RWPE1 (cell line): ENCODE results near the gene ATP1A4.

Experiments
- CTCF ChIA-PET: fragments of 350-600 bp; sonication (Branson Sonifier 250); formaldehyde crosslinking; extraction: SDS; loops from one replicate; lab custom pipeline; 2021; lab: Yijun Ruan, JAX
- POLR2A ChIA-PET: fragments of 400-600 bp; formaldehyde crosslinking; extraction: SDS; loops from one replicate; lab custom pipeline; 2020; ENCODE audit warnings: antibody characterized with exemption; ENCODE audit not compliant: low non-redundant PET; lab: Yijun Ruan, JAX
- DNase-seq: peaks from one replicate; pipeline ENCODE4 v3.0.0; 2012; ENCODE audit warnings: low spot score
- H3K27ac ChIP-seq: fragments of 450-650 bp; 2 replicates; pipeline ENCODE4 v1.5.1; 2017
- CTCF ChIP-seq: fragments of 450-650 bp; conservative IDR thresholded peaks from 2 replicates; pipeline ENCODE4 v1.5.1; 2017; ENCODE audit warnings: low read depth, mild to moderate bottlenecking

Gene ATP1A4

DNA sequence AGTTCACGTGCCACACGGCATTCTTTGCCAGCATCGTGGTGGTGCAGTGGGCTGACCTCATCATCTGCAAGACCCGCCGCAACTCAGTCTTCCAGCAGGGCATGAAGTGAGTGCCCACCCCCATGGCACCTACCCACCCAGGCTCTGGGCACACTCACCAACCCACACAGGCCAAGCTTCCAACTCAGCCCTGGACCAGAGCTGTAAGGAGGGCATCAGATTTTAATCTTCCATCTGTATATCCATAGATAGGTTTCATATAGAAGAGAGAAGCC lies 14.5 kb upstream of the ATP1A4 start:
- POLR2A ChIA-PET = no interaction called here
- DNase-seq = no peak
- no peak for TF ChIP-seq CTCF
- H3K27ac ChIP-seq = no peak overlapping the region
- CTCF ChIA-PET = no interaction called here

DNA sequence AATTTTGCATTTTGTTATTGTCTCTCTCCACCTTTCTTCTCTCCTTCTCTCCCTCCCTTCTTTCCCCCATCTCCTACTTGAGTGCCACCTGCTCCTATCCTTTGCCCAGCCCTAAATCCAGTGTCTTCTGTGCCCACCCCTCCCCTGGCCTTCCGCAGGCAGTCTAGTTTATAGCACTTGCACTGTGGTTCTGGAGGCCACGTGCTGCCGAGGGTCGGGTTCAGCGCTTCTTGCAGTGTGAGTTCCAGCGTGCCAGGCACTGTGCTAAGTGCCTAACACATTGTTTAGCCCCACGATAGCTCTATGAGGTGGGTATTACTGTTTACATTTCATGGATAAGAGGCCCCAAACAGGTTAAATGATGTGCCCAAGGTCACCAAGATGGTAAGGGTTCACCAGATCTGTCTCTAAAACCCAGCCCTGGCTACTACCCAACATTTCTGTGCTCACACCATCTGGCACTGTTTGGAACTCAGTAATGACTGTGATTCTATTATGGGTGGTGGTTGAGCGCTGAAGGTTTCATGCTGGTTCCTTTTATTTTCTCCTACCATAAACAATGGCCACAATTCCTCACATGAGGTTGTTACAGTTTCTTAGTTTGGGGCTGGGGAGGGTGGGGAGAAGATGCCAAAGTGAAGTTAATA lies 14.1 kb upstream of the ATP1A4 start:
- no peak for DNase-seq
- ChIA-PET POLR2A (no interaction called here), CTCF (no interaction called here)
- H3K27ac ChIP-seq = no peak overlapping the region
- no peak for TF ChIP-seq CTCF

GRCh38 chr1:160139840-160140239 lies 11.6 kb upstream of the ATP1A4 start:
- ChIA-PET POLR2A (no interaction called here), CTCF (interaction anchor here (0.5 to 0.6 kb wide), 2 partner anchors 56 to 479 kb away, joined by 3 to 4 read pairs; no protein-coding TSS in a partner anchor)
- DNase-seq = no peak
- TF ChIP-seq CTCF = no peak
- H3K27ac ChIP-seq = no peak overlapping the region

GRCh38 chr1:160143695-160144094 lies 7.7 kb upstream of the ATP1A4 start:
- H3K27ac ChIP-seq = no peak overlapping the region
- no peak for TF ChIP-seq CTCF
- CTCF ChIA-PET = no interaction called here
- DNase-seq = no peak
- POLR2A ChIA-PET = no interaction called here

DNA sequence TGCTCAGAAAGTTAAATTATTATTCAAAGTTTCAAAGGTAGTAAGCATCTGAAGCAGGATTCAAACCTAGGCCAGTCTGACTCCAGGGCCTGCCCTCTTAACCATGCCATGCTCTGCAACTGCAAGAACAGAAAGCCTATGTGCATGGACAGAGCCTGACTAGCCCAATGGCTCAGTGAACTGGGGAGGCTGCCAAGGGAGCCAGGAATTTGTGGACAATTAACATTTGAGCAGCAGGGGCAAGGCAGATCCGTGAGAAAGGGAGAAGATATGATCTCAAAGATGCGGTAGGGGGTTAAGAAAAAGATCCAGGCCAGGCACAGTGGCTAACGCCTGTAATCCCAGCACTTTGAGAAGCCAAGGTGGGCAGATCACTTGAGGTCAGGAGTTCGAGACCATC lies 6.5 kb upstream of the ATP1A4 start:
- no peak for DNase-seq
- ChIA-PET POLR2A (no interaction called here), CTCF (no interaction called here)
- no peak for TF ChIP-seq CTCF
- H3K27ac ChIP-seq = no peak overlapping the region

- ChIA-PET CTCF (no interaction called here), POLR2A (no interaction called here)
- H3K27ac ChIP-seq = no peak overlapping the region
Observed at GRCh38 chr1:160146107-160146506, 5.3 kb upstream of the ATP1A4 start.

More at GRCh38 chr1:160146107-160146506, 5.3 kb upstream of the ATP1A4 start:
- TF ChIP-seq CTCF = no peak
- no peak for DNase-seq
